Measurements from ENCODE around the gene MGAT5. TPM values are rescaled to one million over a fixed set of nuclear protein-coding genes. Genes with fewer than 3 reads are reported as not detected.

Gene MGAT5
- total RNA-seq, 1 experiment from 2014 or later, result 34.0 TPM

GRCh38 chr2:134305109-134305491 lies 51.2 kb downstream of the MGAT5 start:
- ATAC-seq, result no peak
- Histone ChIP-seq H3K36me3 (ENCODE audit: control insufficient read depth in 1 of 2, insufficient read depth in 2 of 2, low read length in 2 of 2) (no peaks in the 10 kb centered on the region), H3K4me1 (ENCODE audit: control insufficient read depth in 1 of 2, insufficient read depth in 2 of 2, low read length in 2 of 2) (no peaks in the 10 kb centered on the region), H3K27me3 (ENCODE audit: insufficient read depth, low read length) (no peaks in the 10 kb centered on the region), H2AFZ (ENCODE audit: low read depth, low read length, poor library complexity, severe bottlenecking) (no peak overlapping the region), H3K9ac (ENCODE audit: low read length) (no peak overlapping the region), H3K27ac (ENCODE audit: low read depth, low read length) (no peak overlapping the region), H3K4me3 (replicated peaks in 1 of 2; ENCODE audit: low read depth in 1 of 2, low read length in 2 of 2) (no peak overlapping the region), H3K9me3 (ENCODE audit: control insufficient read depth in 1 of 2, insufficient read depth in 1 of 2, low read depth in 1 of 2, low read length in 2 of 2) (no peaks in the 10 kb centered on the region), H4K20me1 (ENCODE audit: insufficient read depth) (no peaks in the 10 kb centered on the region; the same call in 1 of the 2 replicates), H3K9me2 (ENCODE audit: insufficient read depth) (no peaks in the 10 kb centered on the region), H3K4me2 (ENCODE audit: low read length) (no peak overlapping the region), H3K79me2 (ENCODE audit: insufficient read depth, low read length) (no peaks in the 10 kb centered on the region)
- intact Hi-C loops (cut with micrococcal nuclease), result no loop called here
- RAD21 ChIA-PET (ENCODE audit: low non-redundant PET in 1 of 2, low total read pairs in 2 of 2, uncharacterized antibody in 2 of 2, unreplicated experiment in 2 of 2), result no interaction called here
- DNase-seq (ENCODE audit: low read depth, low spot score), result no peak
- TF ChIP-seq SP1 (IDR thresholded peaks at IDR 0.05; ENCODE audit: low read depth) (no peak), TCF7L2 (IDR thresholded peaks at IDR 0.05; ENCODE audit: borderline replicate concordance, extremely low read depth, insufficient read depth, insufficient read length) (no peak), EZH2 (IDR thresholded peaks at IDR 0.05) (no peak), MAX (IDR thresholded peaks at IDR 0.05) (no peak), REST (IDR thresholded peaks at IDR 0.05; ENCODE audit: low read depth) (no peak), RAD21 (IDR thresholded peaks at IDR 0.05; ENCODE audit: low read depth) (no peak), ZBTB33 (IDR thresholded peaks at IDR 0.05; ENCODE audit: extremely low read depth, insufficient replicate concordance, low read length) (no peak), SIN3A (IDR thresholded peaks at IDR 0.05; ENCODE audit: low read depth) (no peak), EGR1 (IDR thresholded peaks at IDR 0.05; ENCODE audit: low read depth) (no peak), CEBPB (IDR thresholded peaks at IDR 0.05; ENCODE audit: low read depth) (no peak), ZFX (IDR thresholded peaks at IDR 0.05) (no peak), SRF (IDR thresholded peaks at IDR 0.05; ENCODE audit: low read depth) (no peak), FOSL1 (IDR thresholded peaks at IDR 0.05; ENCODE audit: low read depth) (no peak)
- POLR2A ChIA-PET, result no interaction called here
- no TSS peak for BruUV-seq (replicated peaks)
- CTCF ChIA-PET, result no interaction called here

Measured in HCT116 (cell line).